K562 (cell line): ENCODE results near the gene TOR3A. TPM values are rescaled to one million over a fixed set of nuclear protein-coding genes. Genes with fewer than 3 reads are reported as not detected.
"Not testable (repeated sequence)": the region's sequence is repeated elsewhere in the genome, so short reads cannot be mapped to it uniquely, and the experiment has no call there.

ENCODE experiments used
- ATF7 ChIP-seq: fragments of 450-650 bp; IDR thresholded peaks from 2 replicates; pipeline ENCODE4 v1.7.1; 2014; ENCODE audit warnings: mild to moderate bottlenecking, moderate library complexity
- BCOR ChIP-seq: fragments of 450-650 bp; IDR thresholded peaks from 2 replicates; pipeline ENCODE4 v1.6.1; 2016
- CBFA2T2 ChIP-seq: fragments of 450-650 bp; conservative IDR thresholded peaks from 2 replicates; pipeline ENCODE4 v1.6.1; 2017; ENCODE audit warnings: mild to moderate bottlenecking
- CBFA2T3 ChIP-seq: fragments of 450-650 bp; IDR thresholded peaks from 2 replicates; pipeline ENCODE4 v1.6.1; 2017
- CREB3L1 ChIP-seq: fragments of 450-650 bp; IDR thresholded peaks from 2 replicates; pipeline ENCODE4 v1.6.1; 2014; ENCODE audit warnings: low read depth, mild to moderate bottlenecking, moderate library complexity, borderline replicate concordance
- CTBP1 ChIP-seq: fragments of 450-650 bp; IDR thresholded peaks from 2 replicates; pipeline ENCODE4 v1.6.1; 2016; ENCODE audit warnings: borderline replicate concordance
- DMBX1 ChIP-seq: fragments of 250-450 bp; sonication (Bioruptor Pico); IDR thresholded peaks from 2 replicates; pipeline ENCODE4 v1.8.0; 2022; ENCODE audit warnings: inconsistent platforms, mild to moderate bottlenecking, moderate library complexity, borderline replicate concordance
- DPF2 ChIP-seq: fragments of 450-650 bp; IDR thresholded peaks from 2 replicates; pipeline ENCODE4 v1.6.1; 2016
- EP400 ChIP-seq: fragments of 450-650 bp; IDR thresholded peaks from 2 replicates; pipeline ENCODE4 v1.6.1; 2017; ENCODE audit warnings: antibody characterized with exemption, mild to moderate bottlenecking, moderate library complexity
- ESRRA ChIP-seq: fragments of 450-650 bp; IDR thresholded peaks from 2 replicates; pipeline ENCODE4 v1.6.1; 2014; ENCODE audit warnings: low read depth, mild to moderate bottlenecking, moderate library complexity, borderline replicate concordance
- HDAC1 ChIP-seq, 2 experiments: fragments of 450-650 bp; IDR thresholded peaks; 2 replicates each; pipeline ENCODE4 v1.6.1; 2016 to 2017; ENCODE audit warnings: inconsistent platforms in 1 of 2, mild to moderate bottlenecking in 1 of 2, moderate library complexity in 1 of 2
- LEF1 ChIP-seq: fragments of 450-650 bp; IDR thresholded peaks from 2 replicates; pipeline ENCODE4 v1.6.1; 2016; ENCODE audit warnings: mild to moderate bottlenecking
- MAZ ChIP-seq, 2 experiments: fragments of 450-650 bp in 1 of 2; sonication (generic) in 1 of 2; formaldehyde crosslinking; IDR thresholded peaks in 1 of 2; conservative IDR thresholded peaks in 1 of 2; 2 replicates each; pipeline versions ENCODE4 v1.4.0 to v1.5.0; 2020; ENCODE audit warnings: mild to moderate bottlenecking in 1 of 2, missing genetic modification reagents in 1 of 2
- MEIS2 ChIP-seq: fragments of 450-650 bp; IDR thresholded peaks from 2 replicates; pipeline ENCODE4 v1.6.1; 2014; ENCODE audit warnings: mild to moderate bottlenecking; ENCODE audit not compliant: partially characterized antibody
- MTA2 ChIP-seq: fragments of 450-650 bp; IDR thresholded peaks from 2 replicates; pipeline ENCODE4 v1.6.1; 2016; ENCODE audit warnings: low read depth
- NFIC ChIP-seq: fragments of 450-650 bp; IDR thresholded peaks from 2 replicates; pipeline ENCODE4 v1.6.1; 2017; ENCODE audit warnings: mild to moderate bottlenecking, inconsistent platforms
- PML ChIP-seq: IDR thresholded peaks from 2 replicates; pipeline ENCODE4 v1.6.1; 2012; ENCODE audit warnings: low read length, inconsistent platforms
- SMAD4 ChIP-seq: fragments of 250-450 bp; sonication (Bioruptor Pico); conservative IDR thresholded peaks from 2 replicates; pipeline ENCODE4 v1.8.0; 2021; ENCODE audit warnings: inconsistent platforms, mild to moderate bottlenecking, moderate library complexity
- SMARCA4 ChIP-seq: fragments of 450-650 bp; IDR thresholded peaks from 2 replicates; pipeline ENCODE4 v1.6.1; 2016
- SMARCC2 ChIP-seq: fragments of 450-650 bp; IDR thresholded peaks from 2 replicates; pipeline ENCODE4 v1.6.1; 2017; ENCODE audit warnings: antibody characterized with exemption, moderate library complexity, mild to moderate bottlenecking, low read depth
- ZBTB17 ChIP-seq: fragments of 450-650 bp; formaldehyde crosslinking; IDR thresholded peaks from 2 replicates; pipeline ENCODE4 v1.4.0; 2020; ENCODE audit warnings: mild to moderate bottlenecking
- ZEB2 ChIP-seq: fragments of 450-650 bp; IDR thresholded peaks from 2 replicates; pipeline ENCODE4 v1.6.1; 2016
- ZNF589 ChIP-seq: fragments of 200-800 bp; sonication (Bioruptor generic); IDR thresholded peaks from 2 replicates; pipeline ENCODE4 v1.6.1; 2016; ENCODE audit warnings: low read depth, missing genetic modification characterization, missing compliant biosample characterization
- polyA plus RNA-seq, 8 experiments: library from polyadenylated mRNA; depleted of rRNA in 4 of 8; stranded (reverse) in 5 of 8; unstranded in 3 of 8; fragments of >200 nt; fragmentation: Nextera tagmentation in 2 of 8; fragmentation: Illumina TruSeq in 1 of 8; extraction: Ambion mirVana in 2 of 8; extraction: Trizol in 1 of 8; gene quantifications; 2 replicates each; pipeline versions ENCODE4 v1.2.1 to v1.2.3, GENCODE V29; 2011 to 2014; ENCODE audit warnings: inconsistent platforms in 1 of 8, missing spikeins in 1 of 8
- total RNA-seq, 7 experiments: library from RNA; depleted of rRNA in 6 of 7; stranded (reverse); fragments of >200 nt in 6 of 7; fragmentation: Illumina TruSeq in 2 of 7; extraction: Trizol in 2 of 7; gene quantifications; 2 replicates each; pipeline versions ENCODE4 v1.2.1 to v1.2.3, GENCODE V29; 2011 to 2021; ENCODE audit warnings: low replicate concordance in 1 of 7
- TF ChIP-seq, protein P1 (sequence below), 2 experiments: fragments of 450-650 bp in 1 of 2; sonication (generic) in 1 of 2; formaldehyde crosslinking in 1 of 2; IDR thresholded peaks in 1 of 2; conservative IDR thresholded peaks in 1 of 2; 2 replicates each; pipeline versions ENCODE4 v1.6.1 to v1.8.1; 2016 to 2023; ENCODE audit warnings: mild to moderate bottlenecking in 2 of 2, moderate library complexity in 2 of 2, inconsistent platforms in 1 of 2, missing genetic modification reagents in 1 of 2
- TF ChIP-seq, protein P2 (sequence below): sonication (generic); formaldehyde crosslinking; IDR thresholded peaks from 2 replicates; pipeline ENCODE4 v1.8.0; 2022; ENCODE audit warnings: missing genetic modification reagents, mild to moderate bottlenecking, moderate library complexity, borderline replicate concordance

TOR3A gene
- total and polyA plus RNA-seq, 9 of the 15 experiments (the other 6 are each of a cell fraction or from before 2014, with no cell fraction given), result 7.9 to 94.5 (median 39.7) TPM

GRCh38 chr1:179039502-179040174 is 42.2 kb upstream of the TOR3A start (continued):
- TF ChIP-seq, protein P1, sequence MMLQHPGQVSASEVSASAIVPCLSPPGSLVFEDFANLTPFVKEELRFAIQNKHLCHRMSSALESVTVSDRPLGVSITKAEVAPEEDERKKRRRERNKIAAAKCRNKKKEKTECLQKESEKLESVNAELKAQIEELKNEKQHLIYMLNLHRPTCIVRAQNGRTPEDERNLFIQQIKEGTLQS (IDR thresholded peaks at IDR 0.05), result peak; percentile 54
- TF ChIP-seq, protein P1 (CRISPR knock-in tag; conservative IDR thresholded peaks at IDR 0.05), result not testable (repeated sequence)
- TF ChIP-seq BCOR (peak; percentile 60; the same call in 1 of the 2 replicates), SMARCA4 (peak; percentile 51), DPF2 (peak; percentile 81), DMBX1 (CRISPR knock-in tag) (peak; percentile 61; the same call in 1 of the 2 replicates), EP400 (peak; percentile 75), NFIC (peak; percentile 79), PML (0 out of 2 replicates have a peak, but pooled peaks have one; percentile 18), CREB3L1 (peak; percentile 29; the same call in 1 of the 2 replicates), MAZ (CRISPR knock-in tag; conservative IDR thresholded peaks at IDR 0.05 in 1 of 2, IDR thresholded peaks at IDR 0.05 in 1 of 2) (0 out of 4 replicates have a peak, but pooled peaks of 1 of the 2 experiments have one; percentile 25), MEIS2 (peak; percentile 28), SMARCC2 (peak; percentile 66; the same call in 1 of the 2 replicates), LEF1 (peak; percentile 59; the same call in 1 of the 2 replicates), SMAD4 (CRISPR knock-in tag) (peak; percentile 75), ZBTB17 (0 out of 2 replicates have a peak, but pooled peaks have one; percentile 25), CBFA2T2 (peak; percentile 95), ESRRA (peak; percentile 45; the same call in 1 of the 2 replicates), ZNF589 (CRISPR knock-in tag) (peak; percentile 57; the same call in 1 of the 2 replicates), CBFA2T3 (peak; percentile 96), MTA2 (peak; percentile 79), HDAC1 (IDR thresholded peaks at IDR 0.05) (peak; percentile 13 to 85; a peak in 2 of 4 replicates), ATF7 (peak; percentile 22; the same call in 1 of the 2 replicates), ZEB2 (peak; percentile 37; the same call in 1 of the 2 replicates), CTBP1 (peak; percentile 57; the same call in 1 of the 2 replicates)
- TF ChIP-seq, protein P2, sequence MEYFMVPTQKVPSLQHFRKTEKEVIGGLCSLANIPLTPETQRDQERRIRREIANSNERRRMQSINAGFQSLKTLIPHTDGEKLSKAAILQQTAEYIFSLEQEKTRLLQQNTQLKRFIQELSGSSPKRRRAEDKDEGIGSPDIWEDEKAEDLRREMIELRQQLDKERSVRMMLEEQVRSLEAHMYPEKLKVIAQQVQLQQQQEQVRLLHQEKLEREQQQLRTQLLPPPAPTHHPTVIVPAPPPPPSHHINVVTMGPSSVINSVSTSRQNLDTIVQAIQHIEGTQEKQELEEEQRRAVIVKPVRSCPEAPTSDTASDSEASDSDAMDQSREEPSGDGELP (CRISPR knock-in tag), result peak; percentile 16; the same call in 1 of the 2 replicates
